MM.1S (cell line): ENCODE data around the gene COL6A1.

Source experiments
- DNase-seq: peaks from one replicate; pipeline ENCODE4 v3.0.0-alpha.2; 2015
- H2AFZ ChIP-seq: fragments of 300-600 bp; sonication (generic); 2 replicates; pipeline ENCODE4 v1.6.0; 2016; ENCODE audit warnings: antibody characterized with exemption, low read length
- H3F3A ChIP-seq: fragments of 300-600 bp; sonication (generic); 2 replicates; pipeline ENCODE4 v1.6.1; 2016; ENCODE audit warnings: mild to moderate bottlenecking, antibody characterized with exemption, low read length, moderate library complexity, mixed read lengths; ENCODE audit not compliant: insufficient read depth
- H3K27ac ChIP-seq: fragments of 300-600 bp; sonication (generic); 2 replicates; pipeline ENCODE4 v1.5.1; 2016; ENCODE audit warnings: mild to moderate bottlenecking, low read length
- H3K27me3 ChIP-seq: fragments of 300-600 bp; sonication (generic); replicated peaks from 2 replicates; pipeline ENCODE4 v1.6.0; 2016; ENCODE audit warnings: low read length; ENCODE audit not compliant: insufficient read depth
- H3K36me3 ChIP-seq: fragments of 300-600 bp; sonication (generic); replicated peaks from 2 replicates; pipeline ENCODE4 v1.6.1; 2016; ENCODE audit warnings: mild to moderate bottlenecking, low read length, mixed read lengths; ENCODE audit not compliant: insufficient read depth
- H3K4me1 ChIP-seq: fragments of 300-600 bp; sonication (generic); 2 replicates; pipeline ENCODE4 v1.6.1; 2016; ENCODE audit warnings: low read length, mixed read lengths
- H3K4me2 ChIP-seq: fragments of 300-600 bp; sonication (generic); 2 replicates; pipeline ENCODE4 v1.6.0; 2016; ENCODE audit warnings: low read depth, low read length
- H3K4me3 ChIP-seq: fragments of 300-600 bp; sonication (generic); 2 replicates; pipeline ENCODE4 v1.5.1; 2016; ENCODE audit warnings: low read length, mixed read lengths
- H3K79me2 ChIP-seq: fragments of 300-600 bp; sonication (generic); 2 replicates; pipeline ENCODE4 v1.6.1; 2016; ENCODE audit warnings: mixed run types, low read length, mixed read lengths
- H3K9ac ChIP-seq: fragments of 300-600 bp; sonication (generic); 2 replicates; pipeline ENCODE4 v1.6.1; 2016; ENCODE audit warnings: low read length, mixed read lengths
- H3K9me2 ChIP-seq: fragments of 300-600 bp; sonication (generic); replicated peaks from 2 replicates; pipeline ENCODE4 v1.6.1; 2016; ENCODE audit warnings: mild to moderate bottlenecking, low read length, mixed read lengths; ENCODE audit not compliant: insufficient read depth
- H3K9me3 ChIP-seq: fragments of 300-600 bp; sonication (generic); replicated peaks from 2 replicates; pipeline ENCODE4 v1.6.1; 2016; ENCODE audit warnings: mild to moderate bottlenecking, low read length, mixed read lengths; ENCODE audit not compliant: insufficient read depth
- H4K20me1 ChIP-seq: fragments of 300-600 bp; sonication (generic); 2 replicates; pipeline ENCODE4 v1.6.1; 2016; ENCODE audit warnings: mild to moderate bottlenecking, low read length, moderate library complexity, mixed read lengths; ENCODE audit not compliant: insufficient read depth
- CTCF ChIP-seq: fragments of 300-600 bp; sonication (generic); IDR thresholded peaks from 2 replicates; pipeline ENCODE4 v1.5.1; 2016; ENCODE audit warnings: antibody characterized with exemption, low read length, mixed read lengths
- EZH2 ChIP-seq: fragments of 300-600 bp; sonication (generic); optimal IDR thresholded peaks from 2 replicates; pipeline ENCODE3; 2017; ENCODE audit warnings: low read depth, mild to moderate bottlenecking, antibody characterized with exemption, low read length, mixed read lengths
- EZH2phosphoT487 ChIP-seq: fragments of 300-600 bp; sonication (generic); IDR thresholded peaks from 2 replicates; pipeline ENCODE4 v1.6.1; 2018; ENCODE audit warnings: antibody characterized with exemption, low read length

Gene COL6A1

GRCh38 chr21:45934554-45934953 is 47.0 kb upstream of the COL6A1 start:
- no peaks in the 10 kb centered on the region for H3K4me1 ChIP-seq
- no peak overlapping the region for H3K27ac ChIP-seq
- no peak for DNase-seq
- H3K4me2 ChIP-seq: no peak overlapping the region
- no peaks in the 10 kb centered on the region for H3K9me3 ChIP-seq
- H3K36me3 ChIP-seq: no peaks in the 10 kb centered on the region
- H3K79me2 ChIP-seq: no peaks in the 10 kb centered on the region
- no peak overlapping the region for H2AFZ ChIP-seq
- H3K9ac ChIP-seq: no peak overlapping the region
- H3F3A ChIP-seq: no peaks in the 10 kb centered on the region
- H3K4me3 ChIP-seq: no peak overlapping the region
- H3K27me3 ChIP-seq: peaks cover 93% of the 10 kb centered on the region
- TF ChIP-seq EZH2 (no peak), EZH2phosphoT487 (no peak), CTCF (no peak)
- H3K9me2 ChIP-seq: no peaks in the 10 kb centered on the region
- H4K20me1 ChIP-seq: no peaks in the 10 kb centered on the region

- H3K4me1 ChIP-seq: no peaks in the 10 kb centered on the region
- H3K27me3 ChIP-seq: peaks cover 95% of the 10 kb centered on the region
- H3K27ac ChIP-seq: no peak overlapping the region
Observed at GRCh38 chr21:45935628-45936027, 45.9 kb upstream of the COL6A1 start.

GRCh38 chr21:45937721-45938452 is 43.7 kb upstream of the COL6A1 start:
- no peak for TF ChIP-seq EZH2
- TF ChIP-seq CTCF: no peak
- TF ChIP-seq EZH2phosphoT487: no peak
- no peaks in the 10 kb centered on the region for H3K9me3 ChIP-seq
- no peaks in the 10 kb centered on the region for H3K4me1 ChIP-seq
- H2AFZ ChIP-seq: no peak overlapping the region
- H3K9me2 ChIP-seq: no peaks in the 10 kb centered on the region
- H4K20me1 ChIP-seq: no peaks in the 10 kb centered on the region
- no peak overlapping the region for H3K4me3 ChIP-seq
- no peak overlapping the region for H3K27ac ChIP-seq
- H3K36me3 ChIP-seq: no peaks in the 10 kb centered on the region
- no peak overlapping the region for H3K4me2 ChIP-seq
- DNase-seq: no peak
- peaks cover 97% of the 10 kb centered on the region for H3K27me3 ChIP-seq
- H3K79me2 ChIP-seq: no peaks in the 10 kb centered on the region
- no peaks in the 10 kb centered on the region for H3F3A ChIP-seq
- no peak overlapping the region for H3K9ac ChIP-seq

More at GRCh38 chr21:45935628-45936027, 45.9 kb upstream of the COL6A1 start:
- no peak overlapping the region for H3K4me2 ChIP-seq
- H3K9ac ChIP-seq: no peak overlapping the region
- H3K36me3 ChIP-seq: no peaks in the 10 kb centered on the region
- H2AFZ ChIP-seq: no peak overlapping the region
- no peaks in the 10 kb centered on the region for H3K9me3 ChIP-seq
- TF ChIP-seq EZH2phosphoT487: no peak
- TF ChIP-seq EZH2: no peak
- TF ChIP-seq CTCF: no peak
- H4K20me1 ChIP-seq: no peaks in the 10 kb centered on the region
- DNase-seq: no peak
- H3K4me3 ChIP-seq: no peak overlapping the region
- H3F3A ChIP-seq: no peaks in the 10 kb centered on the region
- H3K9me2 ChIP-seq: no peaks in the 10 kb centered on the region
- H3K79me2 ChIP-seq: no peaks in the 10 kb centered on the region
